GM12872 (cell line): ENCODE measurements around the gene DPP3.

Source experiments
- TF ChIP-seq, protein P1 (sequence below): IDR thresholded peaks from 3 replicates; pipeline ENCODE4 v1.5.1; 2011; ENCODE audit warnings: low read depth, mild to moderate bottlenecking, low read length, moderate library complexity; ENCODE audit not compliant: insufficient read depth

Gene DPP3, protein sequence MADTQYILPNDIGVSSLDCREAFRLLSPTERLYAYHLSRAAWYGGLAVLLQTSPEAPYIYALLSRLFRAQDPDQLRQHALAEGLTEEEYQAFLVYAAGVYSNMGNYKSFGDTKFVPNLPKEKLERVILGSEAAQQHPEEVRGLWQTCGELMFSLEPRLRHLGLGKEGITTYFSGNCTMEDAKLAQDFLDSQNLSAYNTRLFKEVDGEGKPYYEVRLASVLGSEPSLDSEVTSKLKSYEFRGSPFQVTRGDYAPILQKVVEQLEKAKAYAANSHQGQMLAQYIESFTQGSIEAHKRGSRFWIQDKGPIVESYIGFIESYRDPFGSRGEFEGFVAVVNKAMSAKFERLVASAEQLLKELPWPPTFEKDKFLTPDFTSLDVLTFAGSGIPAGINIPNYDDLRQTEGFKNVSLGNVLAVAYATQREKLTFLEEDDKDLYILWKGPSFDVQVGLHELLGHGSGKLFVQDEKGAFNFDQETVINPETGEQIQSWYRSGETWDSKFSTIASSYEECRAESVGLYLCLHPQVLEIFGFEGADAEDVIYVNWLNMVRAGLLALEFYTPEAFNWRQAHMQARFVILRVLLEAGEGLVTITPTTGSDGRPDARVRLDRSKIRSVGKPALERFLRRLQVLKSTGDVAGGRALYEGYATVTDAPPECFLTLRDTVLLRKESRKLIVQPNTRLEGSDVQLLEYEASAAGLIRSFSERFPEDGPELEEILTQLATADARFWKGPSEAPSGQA

GRCh38 chr11:66480117-66480938 lies at the start of gene DPP3:
Gene DPP3 (plus strand): TSS chr11:66480434. CDS start chr11:66482201, 1,767 bp downstream.
- TF ChIP-seq, protein P1, sequence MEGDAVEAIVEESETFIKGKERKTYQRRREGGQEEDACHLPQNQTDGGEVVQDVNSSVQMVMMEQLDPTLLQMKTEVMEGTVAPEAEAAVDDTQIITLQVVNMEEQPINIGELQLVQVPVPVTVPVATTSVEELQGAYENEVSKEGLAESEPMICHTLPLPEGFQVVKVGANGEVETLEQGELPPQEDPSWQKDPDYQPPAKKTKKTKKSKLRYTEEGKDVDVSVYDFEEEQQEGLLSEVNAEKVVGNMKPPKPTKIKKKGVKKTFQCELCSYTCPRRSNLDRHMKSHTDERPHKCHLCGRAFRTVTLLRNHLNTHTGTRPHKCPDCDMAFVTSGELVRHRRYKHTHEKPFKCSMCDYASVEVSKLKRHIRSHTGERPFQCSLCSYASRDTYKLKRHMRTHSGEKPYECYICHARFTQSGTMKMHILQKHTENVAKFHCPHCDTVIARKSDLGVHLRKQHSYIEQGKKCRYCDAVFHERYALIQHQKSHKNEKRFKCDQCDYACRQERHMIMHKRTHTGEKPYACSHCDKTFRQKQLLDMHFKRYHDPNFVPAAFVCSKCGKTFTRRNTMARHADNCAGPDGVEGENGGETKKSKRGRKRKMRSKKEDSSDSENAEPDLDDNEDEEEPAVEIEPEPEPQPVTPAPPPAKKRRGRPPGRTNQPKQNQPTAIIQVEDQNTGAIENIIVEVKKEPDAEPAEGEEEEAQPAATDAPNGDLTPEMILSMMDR, result no peak

DNA sequence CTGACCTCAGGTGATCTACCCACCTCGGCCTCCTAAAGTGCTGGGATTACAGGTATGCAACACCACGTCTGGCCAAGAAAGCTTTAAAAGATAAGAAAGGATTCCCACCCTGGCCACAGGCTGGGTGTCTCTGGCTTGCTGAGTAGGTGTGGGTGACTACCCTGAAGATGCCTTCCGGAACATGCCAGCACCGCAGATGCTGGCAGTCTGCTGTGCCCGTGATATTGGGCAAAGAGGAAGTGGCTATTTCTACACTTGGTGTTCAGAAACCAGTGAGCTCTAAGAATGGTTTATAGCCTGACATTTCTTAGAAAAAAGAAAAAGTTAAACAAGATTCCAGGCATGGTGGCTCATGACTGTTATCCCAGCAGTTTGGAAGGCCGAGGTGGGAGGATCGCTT lies 47.6 kb upstream of the DPP3 start:
- TF ChIP-seq, protein P1, result no peak

- TF ChIP-seq, protein P1, result no peak
Observed at GRCh38 chr11:66437979-66438503, 42.2 kb upstream of the DPP3 start.

DNA sequence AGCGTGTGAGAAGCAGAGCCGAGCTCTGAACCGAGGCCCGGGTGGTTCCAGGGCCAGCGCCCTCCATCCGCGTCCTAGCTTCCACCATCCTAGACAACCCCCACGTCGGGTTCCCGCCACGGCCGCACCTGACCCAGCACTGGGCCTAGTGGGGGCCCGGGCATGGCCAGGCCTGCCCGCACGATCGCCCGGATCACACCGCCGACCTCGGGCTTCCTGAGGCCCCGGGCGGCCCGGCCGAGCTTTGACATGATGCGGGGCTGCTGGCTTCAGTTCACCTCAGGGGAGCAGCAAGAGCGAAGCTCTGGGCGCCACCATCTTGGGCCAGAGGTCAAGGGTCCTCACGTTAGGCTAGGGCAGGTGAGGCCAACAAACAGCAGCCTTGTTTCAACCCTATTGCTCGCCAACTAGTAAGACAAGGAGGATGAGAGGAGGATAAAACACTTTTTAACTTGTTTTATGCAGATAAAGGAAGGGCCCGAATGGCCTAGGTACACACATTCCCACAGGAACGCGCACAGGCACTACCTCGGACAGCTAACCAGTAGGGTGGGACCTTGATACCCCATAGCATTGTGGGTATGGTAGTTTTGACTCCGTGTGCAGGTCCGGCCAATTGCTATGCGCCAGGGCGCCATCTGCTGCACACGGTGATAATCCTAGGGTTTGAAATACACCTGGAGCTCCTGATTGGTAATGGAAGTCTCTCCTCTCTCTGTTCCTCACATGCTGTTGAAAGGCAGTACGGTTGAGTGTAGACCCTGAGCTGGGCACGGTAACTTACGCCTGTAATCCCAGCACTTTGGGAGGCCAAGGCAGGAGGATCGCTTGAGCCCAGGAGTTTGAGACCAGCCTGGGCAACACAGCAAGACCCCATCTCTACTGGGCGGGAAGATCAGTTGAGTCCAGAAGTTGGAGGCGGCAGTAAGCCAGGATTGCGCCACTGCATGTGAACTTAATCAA lies 41.4 kb upstream of the DPP3 start, which contains the start of gene MRPL11:
MRPL11 (minus strand) TSS at position 345 of the 963 bp plus-strand sequence; CDS start at position 251, 94 bp downstream.
- TF ChIP-seq, protein P1, result peak; percentile 78

GRCh38 chr11:66443602-66444001 lies 36.6 kb upstream of the DPP3 start:
- TF ChIP-seq, protein P1, result no peak

- TF ChIP-seq, protein P1, result no peak
Observed at GRCh38 chr11:66447012-66447411, 33.2 kb upstream of the DPP3 start.
